Endothelial cell of umbilical vein (primary cell): Measurements from ENCODE around the gene BRPF1. TPM values are rescaled to one million over a fixed set of nuclear protein-coding genes. Genes with fewer than 3 reads are reported as not detected.

Experiments used
- BruUV-seq: library from RNA; stranded (reverse); fragments of 400-500 nt; replicated peaks from 2 replicates; lab custom pipeline; 2021; lab: Mats Ljungman, UMichigan
- CTCF ChIA-PET: fragments of 300-600, 350-600 bp; sonication (Branson Sonifier 250); formaldehyde crosslinking; loops from one replicate; lab custom pipeline; 2021; ENCODE audit warnings: antibody characterized with exemption, inconsistent platforms; lab: Charles Lee
- POLR2A ChIA-PET: fragments of 300-600, 350-600 bp; sonication (Branson Sonifier 250); formaldehyde crosslinking; loops from one replicate; lab custom pipeline; 2021; ENCODE audit warnings: antibody characterized with exemption, inconsistent platforms; lab: Charles Lee
- DNase-seq: peaks from one replicate; pipeline ENCODE4 v3.0.0-alpha.2; 2011; ENCODE audit warnings: low read depth, low spot score
- FAIRE-seq: peaks from 2 replicates; lab custom pipeline; 2011; peaks lifted over from hg19 to GRCh38; lab: Jason Lieb, UNC
- H2AFZ ChIP-seq: 2 replicates; pipeline ENCODE4 v1.6.0; 2012; ENCODE audit warnings: low read depth, low read length, control low read depth, inconsistent platforms
- H3K27ac ChIP-seq: 2 replicates; pipeline ENCODE4 v1.5.1; 2011; ENCODE audit warnings: low read depth, mild to moderate bottlenecking, control low read depth, low read length, moderate library complexity; ENCODE audit not compliant: insufficient read depth
- H3K27me3 ChIP-seq, 2 experiments: 2 replicates each; pipeline versions ENCODE4 v1.6.0 to v1.6.1; 2011; ENCODE audit warnings: low read length in 2 of 2, mixed read lengths in 1 of 2; ENCODE audit not compliant: control insufficient read depth in 2 of 2, insufficient read depth in 2 of 2
- H3K36me3 ChIP-seq, 2 experiments: 2 replicates in 1 of 2; 3 replicates in 1 of 2; pipeline ENCODE4 v1.5.1; 2011; ENCODE audit warnings: low read length in 2 of 2, mild to moderate bottlenecking in 1 of 2, moderate library complexity in 1 of 2; ENCODE audit not compliant: control insufficient read depth in 2 of 2, insufficient read depth in 2 of 2; ENCODE audit errors: extremely low read depth in 1 of 2
- H3K4me1 ChIP-seq: 3 replicates; pipeline ENCODE4 v1.5.1; 2011; ENCODE audit warnings: mild to moderate bottlenecking, low read length; ENCODE audit not compliant: control insufficient read depth, insufficient read depth; ENCODE audit errors: extremely low read depth
- H3K4me2 ChIP-seq: 2 replicates; pipeline ENCODE4 v1.6.1; 2011; ENCODE audit warnings: low read length, control low read depth, mixed read lengths; ENCODE audit not compliant: insufficient read depth
- H3K4me3 ChIP-seq, 3 experiments: fragments of 200-600 bp in 1 of 3; sonication (generic), shearing (Covaris generic) in 1 of 3; replicated peaks in 1 of 3; 2 replicates each; pipeline ENCODE4 v1.5.1; 2011 to 2016; ENCODE audit warnings: control low read depth in 3 of 3, low read length in 3 of 3, mild to moderate bottlenecking in 2 of 3, inconsistent platforms in 1 of 3, low read depth in 1 of 3, moderate library complexity in 1 of 3; ENCODE audit not compliant: insufficient read depth in 1 of 3
- H3K79me2 ChIP-seq: 2 replicates; pipeline ENCODE4 v1.6.0; 2012; ENCODE audit warnings: low read length, inconsistent platforms; ENCODE audit not compliant: control insufficient read depth, insufficient read depth
- H3K9ac ChIP-seq: replicated peaks from 2 replicates; pipeline ENCODE3; 2011; ENCODE audit warnings: low read length, control low read depth; ENCODE audit not compliant: insufficient read depth; ENCODE audit errors: extremely low read depth
- H3K9me1 ChIP-seq: replicated peaks from 3 replicates; pipeline ENCODE4 v1.6.0; 2011; ENCODE audit warnings: mild to moderate bottlenecking, low read length; ENCODE audit not compliant: control insufficient read depth, insufficient read depth; ENCODE audit errors: extremely low read depth
- H3K9me3 ChIP-seq: replicated peaks from 2 replicates; pipeline ENCODE4 v1.5.1; 2012; ENCODE audit warnings: low read length, inconsistent platforms; ENCODE audit not compliant: control insufficient read depth, insufficient read depth
- H4K20me1 ChIP-seq: replicated peaks from 2 replicates; pipeline ENCODE3; 2011; ENCODE audit warnings: mild to moderate bottlenecking, low read length; ENCODE audit not compliant: control insufficient read depth, insufficient read depth; ENCODE audit errors: extremely low read depth
- CTCF ChIP-seq, 2 donors: IDR thresholded peaks; 1 replicate in 1 of 2; 2 replicates in 1 of 2; pipeline ENCODE4 v1.5.1; 2011; ENCODE audit warnings: low read length in 2 of 2, mild to moderate bottlenecking in 2 of 2, moderate library complexity in 2 of 2, control low read depth in 1 of 2, inconsistent platforms in 1 of 2, low read depth in 1 of 2; ENCODE audit not compliant: insufficient read depth in 1 of 2; ENCODE audit errors: extremely low read depth in 1 of 2
- EZH2 ChIP-seq: IDR thresholded peaks from 2 replicates; pipeline ENCODE4 v1.6.1; 2012; ENCODE audit warnings: borderline replicate concordance, low read depth, mild to moderate bottlenecking, moderate library complexity, low read length, inconsistent platforms; ENCODE audit not compliant: severe bottlenecking
- FOS ChIP-seq: IDR thresholded peaks from 2 replicates; pipeline ENCODE4 v1.6.1; 2011; ENCODE audit warnings: mild to moderate bottlenecking, low read length, moderate library complexity, borderline replicate concordance; ENCODE audit not compliant: insufficient read depth
- GATA2 ChIP-seq: IDR thresholded peaks from 2 replicates; pipeline ENCODE4 v1.7.0; 2011; ENCODE audit warnings: low read depth, mild to moderate bottlenecking, moderate library complexity, mixed read lengths, low read length; ENCODE audit not compliant: insufficient read length, insufficient read depth
- JUN ChIP-seq: IDR thresholded peaks from 2 replicates; pipeline ENCODE4 v1.6.1; 2011; ENCODE audit warnings: borderline replicate concordance, low read depth; ENCODE audit not compliant: insufficient read length, insufficient read depth
- MAX ChIP-seq: IDR thresholded peaks from 2 replicates; pipeline ENCODE4 v1.6.1; 2011; ENCODE audit not compliant: insufficient read depth, insufficient read length
- MYC ChIP-seq: IDR thresholded peaks from one replicate; pipeline ENCODE4 v1.6.1; 2011; ENCODE audit warnings: mild to moderate bottlenecking, low read depth, low read length
- POLR2A ChIP-seq: IDR thresholded peaks from 2 replicates; pipeline ENCODE4 v1.6.1; 2012; ENCODE audit warnings: low read depth, mild to moderate bottlenecking, control low read depth, low read length
- POLR2AphosphoS5 ChIP-seq: IDR thresholded peaks from 2 replicates; pipeline ENCODE4 v1.6.1; 2012; ENCODE audit warnings: low read depth, mild to moderate bottlenecking, control low read depth, low read length, moderate library complexity; ENCODE audit not compliant: insufficient read depth
- dilution Hi-C: fragments of 300-500 bp; cut with MboI; formaldehyde crosslinking; loops from one replicate; pipeline ENCODE4 v1.15.0; 2019; ENCODE audit warnings: low sequenced_read_pairs; ENCODE audit not compliant: extremely low pct_ligation_motif_present
- intact Hi-C: fragments of 100-400 bp; cut with micrococcal nuclease; formaldehyde crosslinking; loops from one replicate; pipeline ENCODE4 v1.10.0; 2022
- polyA plus RNA-seq, 4 experiments: library from polyadenylated mRNA; depleted of rRNA in 3 of 4; stranded (reverse) in 3 of 4; unstranded in 1 of 4; fragments of >200 nt; gene quantifications; 2 replicates each; pipeline versions ENCODE4 v1.2.1 to v1.2.3, GENCODE V29; 2011 to 2012; ENCODE audit warnings: missing spikeins in 1 of 4
- total RNA-seq: library from RNA; stranded (reverse); gene quantifications from 2 replicates; pipeline ENCODE4 v1.2.3, GENCODE V29; 2021

The BRPF1 gene
- total and polyA plus RNA-seq, 2 donors (not counting 3 experiments of a cell fraction or from before 2014, with no cell fraction given): 12.5 to 26.2 TPM

GRCh38 chr3:9776896-9777693, 45.6 kb downstream of the BRPF1 start:
- no peak overlapping the region for H3K27ac ChIP-seq
- POLR2A ChIA-PET: no interaction called here
- intact Hi-C loops: no loop called here

More at GRCh38 chr3:9776896-9777693, 45.6 kb downstream of the BRPF1 start:
- TF ChIP-seq CTCF (IDR thresholded peaks at IDR 0.05; ENCODE audit: extremely low read depth in 1 of 2, insufficient read depth in 1 of 2, low read depth in 1 of 2, low read length in 2 of 2): no peak
- TF ChIP-seq EZH2: no peak
- no peak for TF ChIP-seq POLR2AphosphoS5
- TF ChIP-seq MAX: no peak
- no peak for TF ChIP-seq FOS
- TF ChIP-seq MYC: no peak
- no peak for TF ChIP-seq POLR2A
- no peak for TF ChIP-seq JUN
- TF ChIP-seq GATA2: no peak
- BruUV-seq: no TSS peak
- DNase-seq (no peak), FAIRE-seq (no peak)
- CTCF ChIA-PET: no interaction called here
- dilution Hi-C loops: no loop called here
- H3K4me1 ChIP-seq: no peaks in the 10 kb centered on the region
- H3K4me2 ChIP-seq: no peak overlapping the region
- H3K36me3 ChIP-seq: peaks cover 0 to under 1% of the 10 kb centered on the region in 2 experiments
- H4K20me1 ChIP-seq: no peaks in the 10 kb centered on the region
- no peaks in the 10 kb centered on the region for H3K27me3 ChIP-seq
- no peak overlapping the region for H2AFZ ChIP-seq
- no peak overlapping the region for H3K4me3 ChIP-seq
- no peaks in the 10 kb centered on the region for H3K9me1 ChIP-seq
- no peak overlapping the region for H3K9ac ChIP-seq
- H3K9me3 ChIP-seq: no peaks in the 10 kb centered on the region
- H3K79me2 ChIP-seq: no peaks in the 10 kb centered on the region
